Ascending aorta (tissue), 2 donors: Measurements from ENCODE around the gene SLC38A11. TPM values are rescaled to one million over a fixed set of nuclear protein-coding genes. Genes with fewer than 3 reads are reported as not detected.

Source experiments
- DNase-seq, 2 donors: peaks; one replicate each; pipeline ENCODE4 v3.0.0-alpha.2; 2019; ENCODE audit warnings: low spot score in 2 of 2
- H3K27ac ChIP-seq, 2 donors: fragments of 200-600 bp; sonication (generic); one replicate each; pipeline ENCODE4 v1.5.1; 2016 to 2017; ENCODE audit warnings: mild to moderate bottlenecking in 1 of 2
- H3K27me3 ChIP-seq: fragments of 200-600 bp; sonication (generic); one replicate; pipeline ENCODE4 v1.5.1; 2017
- H3K36me3 ChIP-seq, 2 donors: fragments of 200-600 bp; sonication (generic); one replicate each; pipeline ENCODE4 v1.5.1; 2016
- H3K4me1 ChIP-seq, 2 donors: fragments of 200-600 bp; sonication (generic); one replicate each; pipeline ENCODE4 v1.5.1; 2016 to 2017; ENCODE audit warnings: mild to moderate bottlenecking in 1 of 2
- H3K4me3 ChIP-seq, 2 donors: fragments of 200-600 bp; sonication (generic); one replicate each; pipeline ENCODE4 v1.5.1; 2016 to 2017; ENCODE audit warnings: mild to moderate bottlenecking in 1 of 2
- H3K9me3 ChIP-seq, 2 donors: fragments of 200-600 bp; sonication (generic); one replicate each; pipeline ENCODE4 v1.5.1; 2016
- CTCF ChIP-seq, 3 experiments: fragments of 200-600 bp in 2 of 3; fragments of 450-650 bp in 1 of 3; sonication (generic) in 2 of 3; IDR thresholded peaks; one replicate each; pipeline ENCODE4 v1.5.1; 2016 to 2019; ENCODE audit warnings: antibody characterized with exemption in 3 of 3, mild to moderate bottlenecking in 1 of 3, moderate library complexity in 1 of 3
- intact Hi-C: fragments of 100-400 bp; cut with DNase I; formaldehyde crosslinking; loops from one replicate; pipeline ENCODE4 v1.15.1; 2023
- total RNA-seq: library from RNA; depleted of rRNA; stranded (reverse); fragments of >200 nt; gene quantifications from one replicate; pipeline ENCODE4 v1.1.0, GENCODE V29; 2016

SLC38A11 gene
- total RNA-seq, 1 donor from 2014 or later, result not detected

DNA sequence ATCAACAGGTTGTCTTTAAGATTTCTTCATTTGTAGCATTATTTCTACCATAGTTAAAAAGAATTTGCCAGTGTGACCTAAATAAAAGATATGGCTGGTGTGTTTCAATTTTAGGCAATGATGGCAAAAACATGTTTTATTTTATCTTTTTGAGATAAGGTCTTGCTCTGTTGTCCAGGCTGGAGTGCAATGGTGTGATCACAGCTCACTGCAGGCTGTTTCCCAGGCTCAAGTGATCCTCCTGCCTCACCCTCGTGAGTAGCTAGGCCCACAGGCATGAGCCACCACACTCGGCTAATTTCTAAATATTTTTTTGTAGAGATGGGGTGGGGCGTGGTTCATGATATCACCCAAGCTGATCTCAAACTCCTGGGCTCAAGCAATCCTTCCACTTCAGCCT is 66.7 kb downstream of the SLC38A11 start:
- no peak for DNase-seq
- Histone ChIP-seq H3K27me3 (no peaks in the 10 kb centered on the region), H3K9me3 (no peaks in the 10 kb centered on the region), H3K36me3 (no peaks in the 10 kb centered on the region), H3K4me1 (no peaks in the 10 kb centered on the region), H3K27ac (no peak overlapping the region), H3K4me3 (no peak overlapping the region)
- intact Hi-C loops, result no loop called here
- TF ChIP-seq CTCF (IDR thresholded peaks at IDR 0.05), result no peak

- H3K4me1 ChIP-seq, result no peaks in the 10 kb centered on the region
- no peak for TF ChIP-seq CTCF (IDR thresholded peaks at IDR 0.05)
- H3K27ac ChIP-seq, result no peak overlapping the region
- H3K4me3 ChIP-seq, result no peak overlapping the region
- no peaks in the 10 kb centered on the region for H3K36me3 ChIP-seq
- DNase-seq, result no peak
- intact Hi-C loops, result no loop called here
- H3K9me3 ChIP-seq, result no peaks in the 10 kb centered on the region
- H3K27me3 ChIP-seq, result no peaks in the 10 kb centered on the region
Measured at GRCh38 chr2:164887434-164888144, 67.7 kb downstream of the SLC38A11 start.

DNA sequence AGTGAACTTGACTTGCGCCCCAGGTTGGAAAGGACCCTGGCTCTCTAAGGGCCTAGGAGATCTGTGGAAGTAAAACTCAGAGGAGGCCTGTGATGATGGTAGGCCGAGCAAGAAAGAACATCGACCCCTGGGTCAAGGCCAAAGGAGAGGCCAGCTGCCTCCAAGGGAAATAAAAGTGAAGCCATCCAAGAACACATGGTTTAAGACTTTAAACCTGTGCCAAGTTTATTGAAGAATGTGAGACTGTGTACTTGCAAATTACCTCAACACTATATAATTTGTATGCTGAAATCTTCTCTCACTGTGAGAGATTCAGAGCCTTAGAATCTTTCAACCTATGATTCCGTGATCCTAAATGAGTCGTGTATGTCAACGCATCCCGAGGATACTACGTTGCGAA is 73.0 kb downstream of the SLC38A11 start:
- peaks cover 0 to 2% of the 10 kb centered on the region in 2 donors for H3K4me1 ChIP-seq
- no peak for DNase-seq
- TF ChIP-seq CTCF (IDR thresholded peaks at IDR 0.05), result no peak
- H3K36me3 ChIP-seq, result no peaks in the 10 kb centered on the region
- H3K9me3 ChIP-seq, result no peaks in the 10 kb centered on the region
- H3K27me3 ChIP-seq, result no peaks in the 10 kb centered on the region
- no peak overlapping the region for H3K27ac ChIP-seq
- intact Hi-C loops, result no loop called here
- H3K4me3 ChIP-seq, result no peak overlapping the region

- Histone ChIP-seq H3K36me3 (no peaks in the 10 kb centered on the region), H3K27ac (no peak overlapping the region), H3K4me1 (peaks cover 0 to 2% of the 10 kb centered on the region in 2 donors), H3K4me3 (no peak overlapping the region), H3K27me3 (no peaks in the 10 kb centered on the region), H3K9me3 (no peaks in the 10 kb centered on the region)
- DNase-seq, result no peak
- no peak for TF ChIP-seq CTCF (IDR thresholded peaks at IDR 0.05)
- intact Hi-C loops, result no loop called here
Measured at GRCh38 chr2:164881524-164881923, 73.8 kb downstream of the SLC38A11 start.

- no peak for TF ChIP-seq CTCF (IDR thresholded peaks at IDR 0.05)
- Histone ChIP-seq H3K4me1 (peaks cover 0 to 2% of the 10 kb centered on the region in 2 donors), H3K9me3 (no peaks in the 10 kb centered on the region), H3K27me3 (no peaks in the 10 kb centered on the region), H3K36me3 (no peaks in the 10 kb centered on the region), H3K27ac (no peak overlapping the region), H3K4me3 (no peak overlapping the region)
- intact Hi-C loops, result no loop called here
- no peak for DNase-seq
Measured at GRCh38 chr2:164879901-164880535, 75.3 kb downstream of the SLC38A11 start.
